Astrocyte (in vitro differentiated cells and primary cell): ENCODE data around the gene INHBC. TPM values are rescaled to one million over a fixed set of nuclear protein-coding genes. Genes with fewer than 3 reads are reported as not detected.

Experiments
- DNase-seq: peaks from one replicate; pipeline ENCODE4 v3.0.0-alpha.2; 2010; ENCODE audit warnings: low read depth
- FAIRE-seq: peaks from 2 replicates; lab custom pipeline; 2011; peaks lifted over from hg19 to GRCh38; lab: Jason Lieb, UNC
- H2AFZ ChIP-seq: 2 replicates; pipeline ENCODE4 v1.6.0; 2012; ENCODE audit warnings: low read depth, low read length, inconsistent platforms
- H3K27ac ChIP-seq: 2 replicates; pipeline ENCODE4 v1.5.1; 2011; ENCODE audit warnings: low read depth, low read length, inconsistent platforms
- H3K27me3 ChIP-seq: 2 replicates; pipeline ENCODE4 v1.6.0; 2011; ENCODE audit warnings: low read length, inconsistent platforms; ENCODE audit not compliant: insufficient read depth
- H3K36me3 ChIP-seq: 2 replicates; pipeline ENCODE4 v1.5.1; 2011; ENCODE audit warnings: low read length, inconsistent platforms; ENCODE audit not compliant: insufficient read depth
- H3K4me1 ChIP-seq: 2 replicates; pipeline ENCODE4 v1.5.1; 2011; ENCODE audit warnings: low read length, inconsistent platforms; ENCODE audit not compliant: insufficient read depth
- H3K4me2 ChIP-seq: 2 replicates; pipeline ENCODE4 v1.6.0; 2012; ENCODE audit warnings: low read length, inconsistent platforms
- H3K4me3 ChIP-seq: 2 replicates; pipeline ENCODE4 v1.5.1; 2011; ENCODE audit warnings: low read depth, mild to moderate bottlenecking, low read length, inconsistent platforms; ENCODE audit not compliant: insufficient read depth
- H3K79me2 ChIP-seq: 2 replicates; pipeline ENCODE4 v1.6.0; 2012; ENCODE audit warnings: mild to moderate bottlenecking, low read length, inconsistent platforms; ENCODE audit not compliant: insufficient read depth
- H3K9ac ChIP-seq: 2 replicates; pipeline ENCODE4 v1.6.0; 2012; ENCODE audit warnings: mild to moderate bottlenecking, low read length, inconsistent platforms
- H3K9me3 ChIP-seq: 2 replicates; pipeline ENCODE4 v1.5.1; 2012; ENCODE audit warnings: low read depth, mild to moderate bottlenecking, low read length, inconsistent platforms; ENCODE audit not compliant: insufficient read depth
- H4K20me1 ChIP-seq: 2 replicates; pipeline ENCODE4 v1.6.0; 2012; ENCODE audit warnings: low read length, inconsistent platforms; ENCODE audit not compliant: insufficient read depth
- H3K27ac Mint-ChIP-seq: one replicate; pipeline ENCODE4 v1.8.0; 2021; ENCODE audit warnings: mild to moderate bottlenecking, mixed read lengths; ENCODE audit not compliant: unreplicated experiment
- H3K27me3 Mint-ChIP-seq: one replicate; pipeline ENCODE4 v1.8.0; 2021; ENCODE audit warnings: low read depth, mixed read lengths; ENCODE audit not compliant: unreplicated experiment
- H3K36me3 Mint-ChIP-seq: one replicate; pipeline ENCODE4 v1.8.0; 2021; ENCODE audit warnings: low read depth, mixed read lengths; ENCODE audit not compliant: unreplicated experiment
- H3K4me1 Mint-ChIP-seq: one replicate; pipeline ENCODE4 v1.8.0; 2021; ENCODE audit warnings: low read depth, mixed read lengths; ENCODE audit not compliant: unreplicated experiment
- H3K4me3 Mint-ChIP-seq: one replicate; pipeline ENCODE4 v1.8.0; 2021; ENCODE audit warnings: mild to moderate bottlenecking, moderate library complexity, mixed read lengths; ENCODE audit not compliant: unreplicated experiment
- H3K9me3 Mint-ChIP-seq: one replicate; pipeline ENCODE4 v1.8.0; 2021; ENCODE audit warnings: mild to moderate bottlenecking, mixed read lengths; ENCODE audit not compliant: unreplicated experiment
- CTCF ChIP-seq: IDR thresholded peaks from 2 replicates; pipeline ENCODE4 v1.5.1; 2011; ENCODE audit warnings: low read depth, mild to moderate bottlenecking, inconsistent platforms, low read length, moderate library complexity; ENCODE audit not compliant: insufficient read depth
- EZH2 ChIP-seq: IDR thresholded peaks from 2 replicates; pipeline ENCODE4 v1.6.1; 2012; ENCODE audit warnings: mild to moderate bottlenecking, low read length, inconsistent platforms; ENCODE audit not compliant: insufficient read depth
- total RNA-seq: library from RNA; stranded (reverse); gene quantifications from 2 replicates; pipeline ENCODE4 v1.2.1, GENCODE V29; 2021

The INHBC gene
- total RNA-seq, 1 donor from 2014 or later, result not detected

- peaks cover 26% of the 10 kb centered on the region for H3K4me1 Mint-ChIP-seq
- Histone ChIP-seq H3K27ac (no peak overlapping the region), H3K27me3 (no peaks in the 10 kb centered on the region), H3K79me2 (peaks cover 4% of the 10 kb centered on the region), H3K4me2 (no peak overlapping the region), H3K9me3 (no peaks in the 10 kb centered on the region), H3K4me3 (no peak overlapping the region), H3K4me1 (peaks cover 27% of the 10 kb centered on the region), H4K20me1 (no peaks in the 10 kb centered on the region), H3K36me3 (no peaks in the 10 kb centered on the region), H2AFZ (no peak overlapping the region), H3K9ac (no peak overlapping the region)
- peaks cover 7% of the 10 kb centered on the region for H3K36me3 Mint-ChIP-seq
- H3K4me3 Mint-ChIP-seq, result no peak overlapping the region
- FAIRE-seq, result no peak
- TF ChIP-seq CTCF, result no peak
- no peak for TF ChIP-seq EZH2
- DNase-seq, result no peak
- H3K27me3 Mint-ChIP-seq, result no peaks in the 10 kb centered on the region
- H3K27ac Mint-ChIP-seq, result no peak overlapping the region
- H3K9me3 Mint-ChIP-seq, result no peaks in the 10 kb centered on the region
Measured at GRCh38 chr12:57386187-57386720, 48.3 kb upstream of the INHBC start.

GRCh38 chr12:57388425-57388824, 46.2 kb upstream of the INHBC start:
- Histone ChIP-seq H3K79me2 (peaks cover 12% of the 10 kb centered on the region), H3K9me3 (no peaks in the 10 kb centered on the region), H2AFZ (no peak overlapping the region), H3K27ac (peak overlapping the region; percentile 49), H3K4me3 (no peak overlapping the region), H3K9ac (no peak overlapping the region), H3K27me3 (no peaks in the 10 kb centered on the region), H3K36me3 (peaks cover under 1% of the 10 kb centered on the region), H3K4me2 (peak overlapping the region; percentile 64), H4K20me1 (no peaks in the 10 kb centered on the region), H3K4me1 (peaks cover 21% of the 10 kb centered on the region)
- H3K36me3 Mint-ChIP-seq, result peaks cover 15% of the 10 kb centered on the region
- peaks cover 19% of the 10 kb centered on the region for H3K4me1 Mint-ChIP-seq
- DNase-seq (no peak), FAIRE-seq (no peak)
- no peaks in the 10 kb centered on the region for H3K9me3 Mint-ChIP-seq
- H3K27ac Mint-ChIP-seq, result peak overlapping the region; percentile 88
- TF ChIP-seq EZH2, result no peak
- no peak for TF ChIP-seq CTCF
- H3K27me3 Mint-ChIP-seq, result no peaks in the 10 kb centered on the region
- no peak overlapping the region for H3K4me3 Mint-ChIP-seq

GRCh38 chr12:57389033-57389432, 45.6 kb upstream of the INHBC start:
- Mint-ChIP-seq H3K36me3 (peaks cover 18% of the 10 kb centered on the region), H3K4me3 (no peak overlapping the region), H3K9me3 (no peaks in the 10 kb centered on the region), H3K4me1 (peaks cover 19% of the 10 kb centered on the region), H3K27ac (peak overlapping the region; percentile 88), H3K27me3 (no peaks in the 10 kb centered on the region)
- H3K27me3 ChIP-seq, result no peaks in the 10 kb centered on the region
- FAIRE-seq, result peak; percentile 95
- no peaks in the 10 kb centered on the region for H4K20me1 ChIP-seq
- peaks cover 3% of the 10 kb centered on the region for H3K36me3 ChIP-seq
- H3K79me2 ChIP-seq, result peaks cover 12% of the 10 kb centered on the region
- H3K9ac ChIP-seq, result no peak overlapping the region
- H3K4me2 ChIP-seq, result peak overlapping the region; percentile 64
- peaks cover 21% of the 10 kb centered on the region for H3K4me1 ChIP-seq
- no peak overlapping the region for H3K4me3 ChIP-seq
- peak overlapping the region; percentile 51 for H3K27ac ChIP-seq
- TF ChIP-seq CTCF, result no peak
- no peak for TF ChIP-seq EZH2
- no peaks in the 10 kb centered on the region for H3K9me3 ChIP-seq
- peak; percentile 88 for DNase-seq
- H2AFZ ChIP-seq, result no peak overlapping the region
